ENCODE data around the gene PPP1R1A.

The PPP1R1A gene

GRCh38 chr12:54555670-54556257, 32.7 kb downstream of the PPP1R1A start:
- no peak for FAIRE-seq
- TF ChIP-seq POLR2A (IDR thresholded peaks at IDR 0.05; ENCODE audit: low read depth, low read length) = no peak
- DNase-seq (ENCODE audit: insufficient read length, low spot score) = no peak

GRCh38 chr12:54549774-54550451, 38.5 kb downstream of the PPP1R1A start:
- TF ChIP-seq POLR2A (IDR thresholded peaks at IDR 0.05; ENCODE audit: low read depth, low read length) = no peak
- DNase-seq (ENCODE audit: insufficient read length, low spot score) = no peak
- FAIRE-seq = no peak

GRCh38 chr12:54546511-54546910, 41.9 kb downstream of the PPP1R1A start:
- no peak for DNase-seq (ENCODE audit: insufficient read length, low spot score)
- no peak for TF ChIP-seq POLR2A (IDR thresholded peaks at IDR 0.05; ENCODE audit: low read depth, low read length)
- FAIRE-seq = no peak

GRCh38 chr12:54544743-54545142, 43.7 kb downstream of the PPP1R1A start:
- no peak for DNase-seq (ENCODE audit: insufficient read length, low spot score)
- no peak for FAIRE-seq

GRCh38 chr12:54543526-54543925, 44.9 kb downstream of the PPP1R1A start:
- FAIRE-seq (no peak), DNase-seq (ENCODE audit: insufficient read length, low spot score) (no peak)
- no peak for TF ChIP-seq POLR2A (IDR thresholded peaks at IDR 0.05; ENCODE audit: low read depth, low read length)

More at GRCh38 chr12:54544743-54545142, 43.7 kb downstream of the PPP1R1A start:
- no peak for TF ChIP-seq POLR2A (IDR thresholded peaks at IDR 0.05; ENCODE audit: low read depth, low read length)

- FAIRE-seq (no peak), DNase-seq (ENCODE audit: insufficient read length, low spot score) (no peak)
- no peak for TF ChIP-seq POLR2A (IDR thresholded peaks at IDR 0.05; ENCODE audit: low read depth, low read length)
Observed at GRCh38 chr12:54541751-54542290, 46.6 kb downstream of the PPP1R1A start.

- FAIRE-seq (no peak), DNase-seq (ENCODE audit: insufficient read length, low spot score) (no peak)
- no peak for TF ChIP-seq POLR2A (IDR thresholded peaks at IDR 0.05; ENCODE audit: low read depth, low read length)
Observed at GRCh38 chr12:54538136-54538700, 50.2 kb downstream of the PPP1R1A start.

GRCh38 chr12:54535474-54535873, 53.0 kb downstream of the PPP1R1A start:
- DNase-seq (ENCODE audit: insufficient read length, low spot score) (no peak), FAIRE-seq (no peak)
- TF ChIP-seq POLR2A (IDR thresholded peaks at IDR 0.05; ENCODE audit: low read depth, low read length) = no peak

- FAIRE-seq = no peak
- TF ChIP-seq POLR2A (IDR thresholded peaks at IDR 0.05; ENCODE audit: low read depth, low read length) = no peak
- DNase-seq (ENCODE audit: insufficient read length, low spot score) = no peak
Observed at GRCh38 chr12:54529581-54529980, 58.9 kb downstream of the PPP1R1A start.

All from H54 (cell line).